SU-DHL-6 (cell line): ENCODE measurements around the gene SLC38A1.

Experiments
- H2AFZ ChIP-seq: fragments of 200-600 bp; sonication (generic); 2 replicates; pipeline ENCODE4 v1.6.1; 2014; ENCODE audit warnings: low read depth, mild to moderate bottlenecking, moderate library complexity, mixed read lengths, antibody characterized with exemption, low read length; ENCODE audit not compliant: severe bottlenecking
- H3F3A ChIP-seq: fragments of 200-600 bp; shearing (Covaris generic); 2 replicates; pipeline ENCODE4 v1.6.0; 2016; ENCODE audit warnings: antibody characterized with exemption, mild to moderate bottlenecking; ENCODE audit not compliant: insufficient read depth
- H3K27ac ChIP-seq: fragments of 200-600 bp; sonication (generic); 2 replicates; pipeline ENCODE4 v1.5.1; 2016; ENCODE audit warnings: low read depth, mild to moderate bottlenecking, low read length, moderate library complexity, mixed read lengths
- H3K27me3 ChIP-seq: fragments of 200-600 bp; sonication (generic), shearing (Covaris generic); 2 replicates; pipeline ENCODE4 v1.6.0; 2014; ENCODE audit warnings: mild to moderate bottlenecking, low read length
- H3K36me3 ChIP-seq: fragments of 200-600 bp; sonication (generic); 2 replicates; pipeline ENCODE4 v1.6.1; 2014; ENCODE audit warnings: mild to moderate bottlenecking, low read length, mixed read lengths
- H3K4me2 ChIP-seq: fragments of 300-600, 200-600 bp; shearing (Covaris generic), sonication (generic); 2 replicates; pipeline ENCODE4 v1.6.0; 2014; ENCODE audit warnings: low read length, low read depth, mild to moderate bottlenecking; ENCODE audit not compliant: poor library complexity, severe bottlenecking
- H3K4me3 ChIP-seq: fragments of 200-600 bp; sonication (generic); 2 replicates; pipeline ENCODE4 v1.5.1; 2014; ENCODE audit warnings: antibody characterized with exemption, low read length, mild to moderate bottlenecking, mixed read lengths; ENCODE audit not compliant: insufficient read depth, poor library complexity, severe bottlenecking
- H3K79me2 ChIP-seq: fragments of 200-600 bp; sonication (generic); 2 replicates; pipeline ENCODE4 v1.6.1; 2014; ENCODE audit warnings: mild to moderate bottlenecking, low read length, moderate library complexity; ENCODE audit not compliant: insufficient read depth
- H3K9ac ChIP-seq: fragments of 200-600 bp; sonication (generic); 2 replicates; pipeline ENCODE4 v1.7.0; 2014; ENCODE audit warnings: mild to moderate bottlenecking, low read length
- H3K9me2 ChIP-seq: fragments of 200-600 bp; sonication (generic); replicated peaks from 2 replicates; pipeline ENCODE4 v1.6.1; 2014; ENCODE audit warnings: low read length; ENCODE audit not compliant: insufficient read depth
- H3K9me3 ChIP-seq: fragments of 200-600 bp; sonication (generic); 2 replicates; pipeline ENCODE4 v1.6.1; 2014; ENCODE audit warnings: low read length, mixed read lengths; ENCODE audit not compliant: insufficient read depth
- H4K20me1 ChIP-seq: fragments of 200-600 bp; sonication (generic); 2 replicates; pipeline ENCODE4 v1.6.1; 2014; ENCODE audit warnings: low read depth, mild to moderate bottlenecking, antibody characterized with exemption, low read length, moderate library complexity, mixed read lengths
- EZH2phosphoT487 ChIP-seq: fragments of 200-600 bp; sonication (generic), shearing (Covaris generic); conservative IDR thresholded peaks from 2 replicates; pipeline ENCODE4 v1.6.1; 2018; ENCODE audit warnings: mild to moderate bottlenecking, antibody characterized with exemption, low read length, moderate library complexity, mixed read lengths
- TF ChIP-seq, protein P1 (sequence below): fragments of 200-600 bp; sonication (generic); IDR thresholded peaks from one replicate; pipeline ENCODE4 v1.5.1; 2017; ENCODE audit warnings: antibody characterized with exemption, mild to moderate bottlenecking, low read length, moderate library complexity; ENCODE audit not compliant: insufficient read depth, poor library complexity, severe bottlenecking

Gene SLC38A1

DNA sequence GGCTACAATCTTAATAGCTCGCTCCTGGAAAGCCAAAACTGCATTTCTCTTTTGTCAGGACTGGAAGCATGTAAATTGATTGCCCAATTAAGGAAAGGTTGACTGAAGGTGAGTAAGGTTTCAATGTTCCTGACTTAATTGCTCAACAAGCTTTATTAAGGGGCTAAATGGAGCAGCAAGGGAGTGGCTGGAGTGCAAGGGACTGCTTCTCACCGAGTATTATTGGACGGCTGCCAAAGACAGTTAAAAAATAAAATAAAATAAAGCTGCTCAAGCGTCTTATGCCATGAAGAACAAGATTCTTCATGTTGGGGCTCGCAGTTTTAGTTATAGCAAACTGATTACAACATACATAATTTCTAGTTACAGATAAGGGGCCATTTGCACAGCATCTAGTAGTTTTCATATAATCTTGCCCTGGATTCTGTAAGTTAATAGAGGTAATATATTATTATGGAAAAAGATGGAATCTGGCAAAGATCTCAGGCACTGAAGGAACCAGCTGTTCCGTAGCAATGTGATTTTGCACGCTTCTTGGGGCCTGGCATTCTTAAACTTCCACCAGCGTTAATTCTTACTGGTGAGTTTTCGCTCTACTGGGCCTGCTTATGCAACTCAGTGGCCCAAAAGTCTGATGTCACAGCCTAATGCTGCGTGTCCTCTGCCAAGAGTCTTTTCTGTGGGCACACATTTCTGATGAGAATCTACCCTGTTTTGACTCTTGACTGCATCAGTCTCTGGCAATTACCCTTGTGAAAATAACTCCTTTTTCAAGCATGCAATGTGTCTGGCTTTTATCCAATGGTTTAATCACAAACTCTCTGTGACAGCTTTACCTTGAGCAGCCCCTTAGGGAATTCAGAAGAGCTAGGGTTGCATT, 108.5 kb downstream of the SLC38A1 start:
- Histone ChIP-seq H3K4me3 (no peak overlapping the region), H2AFZ (no peak overlapping the region), H4K20me1 (no peaks in the 10 kb centered on the region), H3K9me2 (no peaks in the 10 kb centered on the region), H3F3A (no peaks in the 10 kb centered on the region), H3K9ac (no peak overlapping the region), H3K4me2 (no peak overlapping the region), H3K9me3 (no peaks in the 10 kb centered on the region; the same call in 1 of the 2 replicates), H3K36me3 (no peaks in the 10 kb centered on the region), H3K27me3 (no peaks in the 10 kb centered on the region), H3K27ac (no peak overlapping the region), H3K79me2 (no peaks in the 10 kb centered on the region)
- TF ChIP-seq, protein P1, sequence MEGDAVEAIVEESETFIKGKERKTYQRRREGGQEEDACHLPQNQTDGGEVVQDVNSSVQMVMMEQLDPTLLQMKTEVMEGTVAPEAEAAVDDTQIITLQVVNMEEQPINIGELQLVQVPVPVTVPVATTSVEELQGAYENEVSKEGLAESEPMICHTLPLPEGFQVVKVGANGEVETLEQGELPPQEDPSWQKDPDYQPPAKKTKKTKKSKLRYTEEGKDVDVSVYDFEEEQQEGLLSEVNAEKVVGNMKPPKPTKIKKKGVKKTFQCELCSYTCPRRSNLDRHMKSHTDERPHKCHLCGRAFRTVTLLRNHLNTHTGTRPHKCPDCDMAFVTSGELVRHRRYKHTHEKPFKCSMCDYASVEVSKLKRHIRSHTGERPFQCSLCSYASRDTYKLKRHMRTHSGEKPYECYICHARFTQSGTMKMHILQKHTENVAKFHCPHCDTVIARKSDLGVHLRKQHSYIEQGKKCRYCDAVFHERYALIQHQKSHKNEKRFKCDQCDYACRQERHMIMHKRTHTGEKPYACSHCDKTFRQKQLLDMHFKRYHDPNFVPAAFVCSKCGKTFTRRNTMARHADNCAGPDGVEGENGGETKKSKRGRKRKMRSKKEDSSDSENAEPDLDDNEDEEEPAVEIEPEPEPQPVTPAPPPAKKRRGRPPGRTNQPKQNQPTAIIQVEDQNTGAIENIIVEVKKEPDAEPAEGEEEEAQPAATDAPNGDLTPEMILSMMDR: no peak
- no peak for TF ChIP-seq EZH2phosphoT487

DNA sequence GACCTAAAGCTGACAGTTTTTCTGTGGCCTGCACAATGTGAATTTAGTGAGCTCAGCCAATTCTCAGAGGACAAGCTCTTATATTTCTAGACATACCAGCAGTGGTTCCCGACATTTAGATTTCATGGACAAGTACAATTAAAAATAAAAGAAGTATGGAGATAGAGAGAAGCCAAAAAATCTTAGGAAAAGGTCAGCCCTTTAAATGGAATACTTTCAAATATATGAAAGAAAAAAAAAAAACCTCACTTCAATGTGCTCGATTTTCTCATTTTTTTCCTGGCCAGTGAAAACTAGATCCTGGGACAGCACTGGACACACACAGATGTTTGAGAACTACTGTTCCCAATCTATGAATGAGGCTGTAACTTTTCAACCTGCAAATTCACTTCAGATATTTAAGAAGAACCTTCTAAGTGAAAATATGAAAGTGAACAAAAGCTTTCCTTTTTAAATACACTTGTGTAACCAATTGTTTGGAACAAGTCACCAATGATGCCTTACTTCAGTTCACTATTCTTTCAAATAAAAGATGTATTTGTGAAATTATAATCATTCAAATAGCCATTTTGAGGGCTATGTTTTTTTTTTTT, 109.4 kb downstream of the SLC38A1 start:
- Histone ChIP-seq H2AFZ (no peak overlapping the region), H3K27ac (no peak overlapping the region), H3K9me3 (no peaks in the 10 kb centered on the region; the same call in 1 of the 2 replicates), H4K20me1 (no peaks in the 10 kb centered on the region), H3K36me3 (no peaks in the 10 kb centered on the region), H3K27me3 (no peaks in the 10 kb centered on the region), H3F3A (no peaks in the 10 kb centered on the region), H3K9ac (no peak overlapping the region), H3K4me3 (no peak overlapping the region), H3K79me2 (no peaks in the 10 kb centered on the region), H3K9me2 (no peaks in the 10 kb centered on the region), H3K4me2 (no peak overlapping the region)
- TF ChIP-seq, protein P1: no peak
- no peak for TF ChIP-seq EZH2phosphoT487

DNA sequence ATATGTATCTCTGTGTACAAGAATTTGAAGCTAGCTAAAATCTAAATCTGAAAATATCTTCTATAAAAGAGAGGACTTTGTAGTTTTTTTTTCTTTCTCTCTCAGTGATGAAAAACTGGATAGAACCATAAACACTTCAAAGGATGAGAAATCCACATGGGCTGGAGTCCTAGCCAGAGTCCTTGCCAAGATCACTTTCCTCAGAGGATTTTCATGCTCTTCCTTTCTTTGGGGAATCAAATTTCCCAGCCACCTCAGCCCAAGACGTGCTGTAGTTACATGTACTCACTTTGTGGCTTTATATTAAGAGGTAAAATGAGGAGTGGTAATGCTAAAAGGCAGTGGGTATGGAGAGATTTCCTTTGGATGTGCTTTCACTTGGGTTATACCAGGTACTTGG, 110.3 kb downstream of the SLC38A1 start:
- H3F3A ChIP-seq: no peaks in the 10 kb centered on the region
- no peak for TF ChIP-seq EZH2phosphoT487
- TF ChIP-seq, protein P1: no peak
- H4K20me1 ChIP-seq: no peaks in the 10 kb centered on the region
- H3K9me3 ChIP-seq: no peaks in the 10 kb centered on the region; the same call in 1 of the 2 replicates
- no peak overlapping the region for H3K4me2 ChIP-seq
- no peak overlapping the region for H2AFZ ChIP-seq
- H3K27me3 ChIP-seq: no peaks in the 10 kb centered on the region
- H3K9ac ChIP-seq: no peak overlapping the region
- no peak overlapping the region for H3K4me3 ChIP-seq
- no peaks in the 10 kb centered on the region for H3K9me2 ChIP-seq
- no peaks in the 10 kb centered on the region for H3K36me3 ChIP-seq
- no peaks in the 10 kb centered on the region for H3K79me2 ChIP-seq
- no peak overlapping the region for H3K27ac ChIP-seq
